Heart right ventricle (tissue), 16 donors: ENCODE measurements around the gene NAP1L1. TPM values are rescaled to one million over a fixed set of nuclear protein-coding genes. Genes with fewer than 3 reads are reported as not detected.

Source experiments
- ATAC-seq, 8 donors: fragments of 200-7000 bp; cut with Tn5 transposase; one replicate each; pipeline ENCODE4 v1.9.1; 2020; ENCODE audit warnings: mild to moderate bottlenecking in 8 of 8, moderate library complexity in 8 of 8, moderate number of reproducible peaks in 1 of 8
- DNase-seq, 2 donors: peaks; one replicate each; pipeline ENCODE4 v3.0.0-alpha.2; 2020
- H3K27ac ChIP-seq, 10 donors: fragments of 200-600 bp; sonication (generic) in 2 of 10; one replicate each; pipeline versions ENCODE4 v1.5.0 to v1.8.0; 2020 to 2022; ENCODE audit warnings: mild to moderate bottlenecking in 3 of 10
- H3K27me3 ChIP-seq, 7 donors: fragments of 200-600 bp; one replicate each; pipeline ENCODE4 v1.8.0; 2021 to 2022; ENCODE audit warnings: mild to moderate bottlenecking in 2 of 7
- H3K36me3 ChIP-seq, 9 donors: fragments of 200-600 bp; sonication (generic) in 1 of 9; one replicate each; pipeline versions ENCODE4 v1.5.0 to v1.8.0; 2020 to 2022; ENCODE audit warnings: mild to moderate bottlenecking in 2 of 9
- H3K4me1 ChIP-seq, 9 donors: fragments of 200-600 bp; sonication (generic) in 1 of 9; one replicate each; pipeline versions ENCODE4 v1.5.0 to v1.8.0; 2020 to 2022; ENCODE audit warnings: mild to moderate bottlenecking in 4 of 9
- H3K4me3 ChIP-seq, 10 donors: fragments of 200-600 bp; sonication (generic) in 2 of 10; one replicate each; pipeline versions ENCODE4 v1.5.0 to v1.8.0; 2020 to 2022; ENCODE audit warnings: mild to moderate bottlenecking in 7 of 10, moderate library complexity in 2 of 10
- H3K9me3 ChIP-seq, 11 donors: fragments of 200-600 bp in 10 of 11; sonication (generic) in 2 of 11; one replicate each; pipeline versions ENCODE4 v1.5.0 to v1.8.0; 2013 to 2022; ENCODE audit warnings: mild to moderate bottlenecking in 2 of 11, control low read depth in 1 of 11, moderate library complexity in 1 of 11
- CTCF ChIP-seq, 9 donors: fragments of 200-600 bp; sonication (generic) in 2 of 9; IDR thresholded peaks; one replicate each; pipeline versions ENCODE4 v1.5.0 to v1.8.0; 2021 to 2022; ENCODE audit warnings: antibody characterized with exemption in 9 of 9, mild to moderate bottlenecking in 5 of 9, moderate library complexity in 1 of 9
- WGBS, 2 donors: extraction: QIAGEN DNeasy Blood & Tissue Kit; methylation state at CpG; one replicate each; pipeline ENCODE4 v1.1.7; 2013; ENCODE audit warnings: inconsistent platforms in 1 of 2; 5-methylcytosine and 5-hydroxymethylcytosine counted together
- intact Hi-C, 10 donors: fragments of 100-400 bp; cut with DNase I; formaldehyde crosslinking; loops; one replicate each; pipeline versions ENCODE4 v1.11.1 to v1.14.2; 2022
- polyA plus RNA-seq, 2 donors: library from polyadenylated mRNA; stranded (reverse); fragments of 200-250 nt; gene quantifications; one replicate each; pipeline ENCODE4 v1.2.3, GENCODE V29; 2013
- total RNA-seq, 10 donors: library from RNA; stranded (reverse); fragmentation: NEBNext Ultra II Directional in 3 of 10; extraction: Animal tissue kit (Norgen Biotek cat#: 25700) in 3 of 10; gene quantifications; one replicate each; pipeline versions ENCODE4 v1.2.1 to v1.2.4, GENCODE V29; 2021 to 2023
- donor health status: Arrhythmogenic right ventricular cardiomyopathy.
- donor health status: ischemic (EF 13 %, LVEDD 7.1; RV severe dilation, severe dysfunction).
- donor health status: healthy with polysubstance abuse.
- donor health status: DM: no; HTN: yes; CAD: no.
- donor health status: DM: no; HTN: no; CAD: no.
- donor health status: ischemic (EF 25% LVEDD 6.9; RV normal size, moderate dysfunction).
- donor health status: ischemic (EF 25% LVEDD 5.7; RV mildly dilated, moderate dysfunction).
- donor health status: healthy.
- donor health status: DM: yes; HTN: yes; CAD: no.
- donor health status: Ischemic cardiomyopathy.
- donor health status: ischemic (EF 35%, LVEDD 5.7; RV mildly dilated, moderate dysfunction).
- donor health status: nonischemic (EF 11% LVEDD 7.7; RV severe dilation, severe dysfunction).
- donor health status: DM: yes; HTN: yes; CAD: no.
- donor health status: PGD.
- donor health status: ischemic (EF 29% LVEDD 5.4; RV normal size, mild dysfunction).
- donor health status: nonischemic (EF 23%, LVEDD 6.1; RV moderate dilation, normal function).

The NAP1L1 gene
- total and polyA plus RNA-seq, 12 donors = 164 to 363 (median 254) TPM

GRCh38 chr12:76008428-76008827 lies 76.1 kb downstream of the NAP1L1 start:
- intact Hi-C loops = no loop called here

GRCh38 chr12:76007640-76008039 lies 76.8 kb downstream of the NAP1L1 start:
- peaks cover 0 to 3% (median 0%) of the 10 kb centered on the region in 11 donors for H3K9me3 ChIP-seq
- 86 to 88% methylated on average over 8 of the region's 8 CpGs for WGBS, 2 donors

More at GRCh38 chr12:76008428-76008827, 76.1 kb downstream of the NAP1L1 start:
- H3K27me3 ChIP-seq = no peaks in the 10 kb centered on the region
- H3K27ac ChIP-seq = no peak overlapping the region
- no peak overlapping the region for H3K4me3 ChIP-seq
- no peaks in the 10 kb centered on the region for H3K36me3 ChIP-seq
- DNase-seq (no peak), ATAC-seq (no peak)
- H3K4me1 ChIP-seq = no peaks in the 10 kb centered on the region
- H3K9me3 ChIP-seq = peaks cover 0 to 3% (median 0%) of the 10 kb centered on the region in 11 donors
- WGBS, 2 donors = 90 to 93% methylated on average over 3 of the region's 3 CpGs
- TF ChIP-seq CTCF (IDR thresholded peaks at IDR 0.05) = no peak

GRCh38 chr12:76006028-76006925 lies 78.2 kb downstream of the NAP1L1 start:
- no peaks in the 10 kb centered on the region for H3K27me3 ChIP-seq
- no peaks in the 10 kb centered on the region for H3K4me1 ChIP-seq
- ATAC-seq (no peak), DNase-seq (no peak)
- H3K36me3 ChIP-seq = no peaks in the 10 kb centered on the region
- no peak overlapping the region for H3K4me3 ChIP-seq
- intact Hi-C loops = no loop called here
- no peak overlapping the region for H3K27ac ChIP-seq
- 92 to 94% methylated on average over 9 of the region's 9 CpGs for WGBS, 2 donors
- TF ChIP-seq CTCF (IDR thresholded peaks at IDR 0.05) = no peak
- H3K9me3 ChIP-seq = peaks cover 0 to 3% (median 0%) of the 10 kb centered on the region in 11 donors

More at GRCh38 chr12:76007640-76008039, 76.8 kb downstream of the NAP1L1 start:
- intact Hi-C loops = no loop called here
- H3K4me1 ChIP-seq = no peaks in the 10 kb centered on the region
- H3K27me3 ChIP-seq = no peaks in the 10 kb centered on the region
- no peaks in the 10 kb centered on the region for H3K36me3 ChIP-seq
- H3K4me3 ChIP-seq = no peak overlapping the region
- no peak overlapping the region for H3K27ac ChIP-seq
- DNase-seq (no peak), ATAC-seq (no peak)
- TF ChIP-seq CTCF (IDR thresholded peaks at IDR 0.05) = no peak

- peaks cover 0 to 3% (median 0%) of the 10 kb centered on the region in 11 donors for H3K9me3 ChIP-seq
- WGBS, 2 donors = 51 to 56% methylated on average over 2 of the region's 2 CpGs
- TF ChIP-seq CTCF (IDR thresholded peaks at IDR 0.05) = no peak
- intact Hi-C loops = no loop called here
- ATAC-seq (no peak), DNase-seq (no peak)
- H3K4me3 ChIP-seq = no peak overlapping the region
- no peak overlapping the region for H3K27ac ChIP-seq
- no peaks in the 10 kb centered on the region for H3K4me1 ChIP-seq
- no peaks in the 10 kb centered on the region for H3K27me3 ChIP-seq
- no peaks in the 10 kb centered on the region for H3K36me3 ChIP-seq
Observed at GRCh38 chr12:76003355-76003638, 81.2 kb downstream of the NAP1L1 start.
